A204.1 (cell line): ENCODE data around the gene EMID1.
"Not testable (repeated sequence)": the region's sequence is repeated elsewhere in the genome, so short reads cannot be mapped to it uniquely, and the experiment has no call there.

Experiments used
- FAIRE-seq: peaks from 2 replicates; lab custom pipeline; 2012; peaks lifted over from hg19 to GRCh38; lab: Jason Lieb, UNC

The EMID1 gene

GRCh38 chr22:29211466-29211865 is 5.8 kb downstream of the EMID1 start:
- no peak for FAIRE-seq

GRCh38 chr22:29212743-29213142 is 7.0 kb downstream of the EMID1 start:
- FAIRE-seq = no peak

DNA sequence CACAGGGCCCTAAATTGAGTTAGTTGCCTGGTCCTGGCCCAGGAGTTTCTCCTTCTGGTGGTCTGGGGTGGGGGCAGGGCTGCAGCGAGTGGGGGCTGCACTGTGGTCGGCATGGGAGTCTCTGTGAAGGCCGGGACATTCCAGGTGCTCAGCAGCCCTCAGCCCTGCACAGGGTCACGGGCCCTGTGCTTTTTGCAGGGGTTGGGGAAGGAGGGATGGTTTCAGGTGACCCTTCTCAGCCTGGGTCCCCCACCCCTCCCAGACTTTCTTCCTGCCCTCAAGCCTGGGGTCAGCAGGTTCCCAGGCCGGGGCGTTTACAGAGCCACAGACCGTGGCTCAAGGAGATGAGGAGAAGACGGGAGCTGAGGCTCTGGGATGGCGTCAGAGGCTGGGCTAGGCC is 7.8 kb downstream of the EMID1 start:
- no peak for FAIRE-seq

- FAIRE-seq = no peak
Measured at GRCh38 chr22:29214232-29214631, 8.5 kb downstream of the EMID1 start.

GRCh38 chr22:29215012-29215860 is 9.5 kb downstream of the EMID1 start:
- FAIRE-seq = no peak

GRCh38 chr22:29216011-29216872 is 10.5 kb downstream of the EMID1 start:
- no peak for FAIRE-seq

DNA sequence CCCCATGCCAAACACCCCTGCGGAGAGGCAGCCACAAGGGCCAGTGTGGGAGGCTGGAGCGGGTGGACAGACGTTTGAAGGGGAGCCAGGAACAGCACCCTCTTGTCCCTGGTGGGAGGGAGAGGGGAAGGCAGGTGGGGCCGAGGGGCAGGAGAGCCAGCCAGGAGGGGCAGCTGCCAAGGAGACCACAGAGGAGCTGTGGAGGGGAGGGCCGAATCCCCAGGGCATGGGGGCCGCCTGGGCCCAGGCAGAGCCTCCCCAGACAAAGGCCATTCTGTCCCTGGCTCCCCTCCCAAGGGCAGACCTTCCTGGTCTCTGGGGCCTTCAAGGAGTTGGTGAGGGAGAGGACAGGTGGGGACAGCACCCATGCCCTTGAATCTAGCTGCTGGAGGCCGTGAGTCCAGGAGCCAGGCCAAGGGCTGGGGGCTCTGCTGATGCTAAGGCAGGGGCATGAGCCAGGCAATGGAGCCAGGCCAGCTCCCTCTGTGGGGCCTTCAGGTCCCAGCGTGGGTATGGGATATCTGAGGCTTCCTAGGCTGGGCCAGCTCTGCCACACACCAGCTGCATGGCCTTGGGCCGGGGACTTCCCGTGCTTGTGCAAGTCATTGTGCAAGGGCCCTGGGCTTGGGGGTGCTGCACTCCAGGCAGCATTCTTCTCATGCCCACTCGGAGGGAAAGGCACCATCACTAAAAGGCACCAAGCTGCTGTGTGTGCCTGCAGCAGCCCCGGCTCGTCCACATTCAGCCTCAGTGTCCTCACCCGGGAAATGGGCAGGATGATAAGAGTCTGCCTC is 11.4 kb downstream of the EMID1 start:
- FAIRE-seq = no peak

DNA sequence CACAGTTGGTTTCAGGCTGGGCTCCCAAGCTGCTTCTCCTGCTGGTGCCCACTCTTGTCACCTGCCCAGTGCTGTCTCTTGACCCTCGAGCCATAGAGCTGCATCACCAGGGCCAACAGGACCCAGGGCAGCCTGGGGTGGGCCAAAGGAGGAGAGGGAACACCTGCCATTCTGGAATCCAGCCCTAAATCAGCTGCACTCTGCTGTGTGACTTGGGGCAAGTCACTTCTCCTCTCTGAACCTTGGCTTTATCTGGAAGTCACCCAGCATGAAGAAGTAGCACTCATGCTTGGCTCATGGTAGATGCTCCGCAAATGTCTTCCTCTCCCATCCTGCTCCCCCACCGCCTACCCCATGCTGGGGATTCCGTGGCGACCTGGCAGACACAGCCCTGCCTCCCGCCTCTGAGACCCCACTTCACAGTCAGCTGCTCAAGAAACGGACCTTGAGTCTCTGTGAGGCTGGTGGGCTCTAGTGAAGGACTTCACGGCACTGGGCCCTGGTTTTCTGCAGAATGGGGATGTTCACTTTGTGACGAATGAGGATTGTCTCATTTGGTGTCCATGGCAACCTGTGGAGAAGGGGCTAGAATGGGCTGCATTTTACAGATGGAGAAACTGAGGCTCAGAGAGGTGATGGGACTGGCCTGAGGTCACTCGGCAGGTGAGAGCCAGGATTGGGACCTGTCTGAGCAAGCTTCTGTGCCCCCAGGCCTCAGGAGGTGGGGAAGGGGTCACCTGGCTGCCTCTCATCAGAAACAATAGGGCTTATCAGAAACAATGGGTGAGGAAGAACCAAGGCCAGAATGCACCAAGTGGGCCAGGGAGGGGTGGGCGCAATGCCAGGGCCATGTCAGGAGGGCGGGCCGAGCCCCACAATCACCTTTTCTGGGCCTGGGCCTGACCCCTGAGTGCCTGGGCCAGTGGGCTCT is 12.4 kb downstream of the EMID1 start:
- no peak for FAIRE-seq

DNA sequence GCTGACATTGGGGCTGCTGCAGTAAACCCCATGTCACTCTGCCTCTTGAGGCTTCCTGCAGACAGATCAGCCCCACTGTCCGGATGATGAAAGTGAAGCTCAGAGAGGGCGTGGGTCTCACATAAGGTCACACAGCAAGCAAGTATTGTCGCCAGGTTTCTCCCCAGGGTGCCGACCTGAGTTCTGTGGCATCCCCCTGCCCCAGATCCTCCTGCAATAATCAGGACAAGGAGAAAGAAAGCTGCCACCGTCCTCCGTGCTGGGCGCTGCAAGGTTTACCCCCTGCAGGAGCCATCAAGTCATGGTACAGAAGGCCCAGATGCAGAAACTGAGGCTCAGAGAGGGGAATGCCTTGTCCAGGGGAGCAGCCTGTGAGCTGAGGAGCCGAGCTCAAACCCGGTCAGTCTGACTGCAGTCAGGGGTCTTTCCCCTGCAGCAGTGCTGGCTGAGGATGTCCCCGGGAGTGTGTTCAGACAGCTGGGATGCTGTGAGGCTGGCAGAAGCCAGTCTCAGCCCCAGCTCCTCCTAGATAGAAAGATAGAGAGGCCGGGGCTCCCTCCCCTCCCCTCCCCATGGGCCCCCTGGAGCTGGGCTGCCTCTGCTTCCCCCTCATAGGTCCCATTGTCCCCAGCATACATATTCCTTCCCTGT is 13.2 kb downstream of the EMID1 start:
- no peak for FAIRE-seq

- not testable (repeated sequence) for FAIRE-seq
Measured at GRCh38 chr22:29219409-29219782, 13.7 kb downstream of the EMID1 start.

DNA sequence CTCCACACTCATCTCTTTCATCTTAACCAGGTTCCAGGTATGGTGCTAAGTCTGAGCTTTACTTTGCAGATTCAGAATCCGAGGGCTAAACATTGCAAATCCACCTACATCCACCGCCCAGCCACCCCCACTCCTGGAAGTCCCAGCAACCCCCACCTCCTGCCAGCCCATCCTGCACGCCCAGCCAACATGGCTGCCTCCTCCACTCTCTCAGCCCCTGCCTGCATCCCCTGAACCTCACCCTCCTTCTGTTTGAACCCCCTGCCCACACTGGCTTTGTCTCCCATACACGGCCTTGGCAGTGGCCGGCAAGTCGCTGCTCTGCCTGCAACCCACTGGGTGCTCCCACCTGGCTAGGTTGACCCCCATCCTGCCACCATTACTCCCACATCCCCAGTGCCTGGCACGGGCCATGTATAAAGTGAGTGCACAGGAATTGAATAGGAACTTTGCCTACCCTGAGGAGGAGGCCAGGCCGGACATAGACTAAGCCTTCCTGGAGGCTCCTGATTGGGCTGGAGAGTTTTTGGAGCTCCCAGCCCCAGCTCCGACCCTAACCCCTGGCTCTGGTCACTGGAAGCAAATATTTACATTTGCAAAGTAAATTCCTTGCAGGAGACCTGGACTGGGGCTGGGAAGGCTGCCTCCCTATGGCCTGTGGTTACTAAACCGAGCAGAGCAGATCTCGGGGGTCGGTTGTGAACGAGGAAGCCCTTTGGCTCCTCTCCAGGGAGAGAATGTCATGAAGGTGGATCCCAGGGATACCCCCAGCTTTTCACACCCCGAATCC is 14.4 kb downstream of the EMID1 start:
- no peak for FAIRE-seq

DNA sequence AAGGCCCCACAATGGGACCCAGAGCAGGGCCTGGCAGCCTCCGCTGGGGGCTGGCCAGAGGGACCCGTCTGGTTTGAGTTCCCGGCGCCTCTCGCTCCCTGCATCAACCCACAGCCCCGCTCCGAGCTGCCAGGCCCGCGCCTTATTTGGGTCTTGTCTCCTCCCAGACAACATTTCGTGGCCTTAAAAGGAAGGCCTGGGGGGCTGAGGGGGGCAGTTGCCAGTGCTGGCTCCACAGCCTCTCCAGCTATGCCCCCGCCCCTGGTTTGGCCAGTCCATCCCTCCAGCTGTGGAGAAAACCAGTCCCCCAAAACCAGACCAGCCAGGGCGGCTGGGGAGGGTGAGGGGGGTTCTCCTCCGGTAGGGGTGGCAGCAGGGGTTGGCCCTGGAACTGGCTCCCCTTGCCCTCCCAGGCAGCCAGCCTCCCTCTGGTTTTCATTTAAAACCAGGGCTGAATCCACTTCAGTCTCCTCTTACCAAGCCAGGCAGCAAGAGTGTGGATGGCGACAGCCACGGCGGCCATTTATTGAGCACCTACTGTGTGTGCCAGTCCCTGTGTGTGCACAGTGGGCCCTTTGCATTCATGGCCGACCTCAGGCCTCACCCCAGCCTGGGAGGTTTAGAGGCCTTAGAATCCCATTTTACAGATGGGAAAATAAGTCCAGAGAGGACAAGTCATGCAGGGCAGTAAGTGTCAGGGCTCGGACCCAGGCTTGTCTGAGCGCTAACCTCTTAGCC is 18.6 kb downstream of the EMID1 start:
- FAIRE-seq = no peak

- FAIRE-seq = no peak
Measured at GRCh38 chr22:29224859-29225410, 19.2 kb downstream of the EMID1 start.

DNA sequence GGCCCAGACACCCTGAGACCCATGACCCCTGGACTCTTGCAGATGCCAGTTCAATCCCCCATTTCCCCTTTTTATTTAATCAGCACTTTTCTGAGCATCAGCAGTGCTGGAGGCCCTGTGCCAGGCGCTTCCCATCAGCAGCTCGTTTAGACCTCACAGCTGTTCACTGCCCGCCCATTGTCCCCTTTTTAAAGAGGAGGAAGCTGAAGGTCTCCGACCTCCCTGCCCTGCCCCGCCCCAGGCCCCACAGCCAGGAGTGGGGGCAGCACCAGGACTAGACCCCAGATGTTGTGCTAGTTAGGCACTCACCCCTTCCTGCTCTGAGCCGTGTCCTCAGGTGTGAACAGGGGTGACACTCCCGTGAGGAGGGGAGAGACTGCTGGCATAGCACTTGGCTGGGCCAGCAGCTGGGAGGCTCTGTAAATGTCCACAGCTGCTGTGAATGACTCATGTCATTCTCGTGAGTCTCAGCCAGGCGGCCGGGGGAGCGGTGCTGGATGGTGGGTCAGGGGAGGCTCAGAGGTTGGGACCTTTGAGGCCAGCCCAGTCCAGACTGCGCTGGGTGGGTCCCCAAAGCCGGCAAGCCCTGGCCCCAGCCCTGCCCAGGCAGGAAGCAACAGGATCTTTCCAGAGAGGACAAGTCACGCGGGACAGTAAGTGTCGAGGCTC is 19.9 kb downstream of the EMID1 start:
- no peak for FAIRE-seq

- FAIRE-seq = no peak
Measured at GRCh38 chr22:29226351-29226981, 20.8 kb downstream of the EMID1 start.

- no peak for FAIRE-seq
Measured at GRCh38 chr22:29230972-29231875, 25.5 kb downstream of the EMID1 start.
